ENCODE data around the gene PDZD2. TPM values are rescaled to one million over a fixed set of nuclear protein-coding genes. Genes with fewer than 3 reads are reported as not detected.
"Not testable (repeated sequence)": the region's sequence is repeated elsewhere in the genome, so short reads cannot be mapped to it uniquely, and the experiment has no call there.

Gene PDZD2
- polyA plus RNA-seq, 3 donors = 0.10 TPM; not detected in 2

GRCh38 chr5:31771500-31771899 lies 132.6 kb downstream of the PDZD2 start:
- no peak overlapping the region for H2AFZ ChIP-seq (ENCODE audit: insufficient read depth, low read depth, low read length, poor library complexity, severe bottlenecking)
- H3K4me1 ChIP-seq (ENCODE audit: control insufficient read depth in 1 of 2, insufficient read depth in 2 of 2, low read length in 2 of 2) = no peaks in the 10 kb centered on the region
- no peak overlapping the region for H3K27ac ChIP-seq (ENCODE audit: low read depth in 1 of 2, low read length in 2 of 2)
- H3K4me1 Mint-ChIP-seq = peaks cover 10% of the 10 kb centered on the region
- H3K4me3 Mint-ChIP-seq = no peak overlapping the region
- no peaks in the 10 kb centered on the region for H3K36me3 Mint-ChIP-seq
- H4K20me1 ChIP-seq (ENCODE audit: insufficient read depth, low read length) = no peaks in the 10 kb centered on the region
- H3K9me3 Mint-ChIP-seq = peaks cover 12 to 30% (median 26%) of the 10 kb centered on the region in 7 donors
- intact Hi-C loops (cut with micrococcal nuclease) = no loop called here
- WGBS (ENCODE audit: insufficient coverage) = 20% methylated on average over 1 of the region's 2 CpGs
- H3K36me3 ChIP-seq (replicated peaks in 1 of 2; ENCODE audit: control insufficient read depth in 1 of 2, insufficient read depth in 2 of 2, low read length in 2 of 2) = no peaks in the 10 kb centered on the region
- no peak for DNase-seq
- H3K79me2 ChIP-seq (ENCODE audit: insufficient read depth, low read length) = no peaks in the 10 kb centered on the region
- peaks cover 13 to 26% of the 10 kb centered on the region in 2 donors for H3K9me3 ChIP-seq (replicated peaks in 1 of 2; ENCODE audit: control insufficient read depth in 1 of 2, insufficient read depth in 1 of 2, low read length in 2 of 2)
- no peak overlapping the region for H3K4me3 ChIP-seq (replicated peaks in 1 of 3; ENCODE audit: low read depth in 2 of 3, low read length in 3 of 3)
- no peaks in the 10 kb centered on the region for H3K27me3 ChIP-seq (ENCODE audit: control insufficient read depth in 2 of 2, insufficient read depth in 2 of 2, low read length in 2 of 2)
- H3K27me3 Mint-ChIP-seq (ENCODE audit: low read depth in 3 of 3) = peaks cover 0 to 2% (median 0%) of the 10 kb centered on the region in 3 donors
- no peak overlapping the region for H3K4me2 ChIP-seq (replicated peaks; ENCODE audit: extremely low read depth, low read length, poor library complexity, severe bottlenecking)
- H3K27ac Mint-ChIP-seq = no peak overlapping the region
- no peak for TF ChIP-seq CTCF (IDR thresholded peaks at IDR 0.05)
- no peak overlapping the region for H3K9ac ChIP-seq (ENCODE audit: insufficient read depth, low read length, poor library complexity, severe bottlenecking)

- H3K36me3 ChIP-seq (replicated peaks in 1 of 2; ENCODE audit: control insufficient read depth in 1 of 2, insufficient read depth in 2 of 2, low read length in 2 of 2); H4K20me1 ChIP-seq (ENCODE audit: insufficient read depth, low read length); H3K4me3 ChIP-seq (replicated peaks in 1 of 3; ENCODE audit: low read depth in 2 of 3, low read length in 3 of 3); H2AFZ ChIP-seq (ENCODE audit: insufficient read depth, low read depth, low read length, poor library complexity, severe bottlenecking); intact Hi-C loops (cut with micrococcal nuclease); H3K4me1 Mint-ChIP-seq; H3K36me3 Mint-ChIP-seq; H3K27ac Mint-ChIP-seq; H3K79me2 ChIP-seq (ENCODE audit: insufficient read depth, low read length); H3K27ac ChIP-seq (ENCODE audit: low read depth in 1 of 2, low read length in 2 of 2); DNase-seq; H3K4me1 ChIP-seq (ENCODE audit: control insufficient read depth in 1 of 2, insufficient read depth in 2 of 2, low read length in 2 of 2); H3K4me2 ChIP-seq (replicated peaks; ENCODE audit: extremely low read depth, low read length, poor library complexity, severe bottlenecking); H3K27me3 Mint-ChIP-seq (ENCODE audit: low read depth in 3 of 3); H3K4me3 Mint-ChIP-seq; H3K27me3 ChIP-seq (ENCODE audit: control insufficient read depth in 2 of 2, insufficient read depth in 2 of 2, low read length in 2 of 2); H3K9ac ChIP-seq (ENCODE audit: insufficient read depth, low read length, poor library complexity, severe bottlenecking): not testable (repeated sequence)
- peaks cover 13 to 32% of the 10 kb centered on the region in 2 donors for H3K9me3 ChIP-seq (replicated peaks in 1 of 2; ENCODE audit: control insufficient read depth in 1 of 2, insufficient read depth in 1 of 2, low read length in 2 of 2)
- WGBS (ENCODE audit: insufficient coverage) = no CpG with 5 or more reads among the region's 6 CpGs
- peaks cover 17 to 39% (median 29%) of the 10 kb centered on the region in 7 donors for H3K9me3 Mint-ChIP-seq
These were observed 137.4 kb downstream of the PDZD2 start for GRCh38 chr5:31776294-31776693.

All from CD14-positive monocyte (primary cell).